Renal cortical epithelial cell (primary cell): Measurements from ENCODE around the gene CAB39. TPM values are rescaled to one million over a fixed set of nuclear protein-coding genes. Genes with fewer than 3 reads are reported as not detected.
"Not testable (repeated sequence)": the region's sequence is repeated elsewhere in the genome, so short reads cannot be mapped to it uniquely, and the experiment has no call there.

Experiments used
- DNase-seq: peaks from one replicate; pipeline ENCODE4 v3.0.0-alpha.2; 2011; ENCODE audit warnings: low read depth
- total RNA-seq: library from RNA; depleted of rRNA; stranded (reverse); fragments of >200 nt; gene quantifications from 2 replicates; pipeline ENCODE4 v1.2.3, GENCODE V29; 2014

Gene CAB39
- total RNA-seq, 1 donor from 2014 or later: 169 TPM

DNA sequence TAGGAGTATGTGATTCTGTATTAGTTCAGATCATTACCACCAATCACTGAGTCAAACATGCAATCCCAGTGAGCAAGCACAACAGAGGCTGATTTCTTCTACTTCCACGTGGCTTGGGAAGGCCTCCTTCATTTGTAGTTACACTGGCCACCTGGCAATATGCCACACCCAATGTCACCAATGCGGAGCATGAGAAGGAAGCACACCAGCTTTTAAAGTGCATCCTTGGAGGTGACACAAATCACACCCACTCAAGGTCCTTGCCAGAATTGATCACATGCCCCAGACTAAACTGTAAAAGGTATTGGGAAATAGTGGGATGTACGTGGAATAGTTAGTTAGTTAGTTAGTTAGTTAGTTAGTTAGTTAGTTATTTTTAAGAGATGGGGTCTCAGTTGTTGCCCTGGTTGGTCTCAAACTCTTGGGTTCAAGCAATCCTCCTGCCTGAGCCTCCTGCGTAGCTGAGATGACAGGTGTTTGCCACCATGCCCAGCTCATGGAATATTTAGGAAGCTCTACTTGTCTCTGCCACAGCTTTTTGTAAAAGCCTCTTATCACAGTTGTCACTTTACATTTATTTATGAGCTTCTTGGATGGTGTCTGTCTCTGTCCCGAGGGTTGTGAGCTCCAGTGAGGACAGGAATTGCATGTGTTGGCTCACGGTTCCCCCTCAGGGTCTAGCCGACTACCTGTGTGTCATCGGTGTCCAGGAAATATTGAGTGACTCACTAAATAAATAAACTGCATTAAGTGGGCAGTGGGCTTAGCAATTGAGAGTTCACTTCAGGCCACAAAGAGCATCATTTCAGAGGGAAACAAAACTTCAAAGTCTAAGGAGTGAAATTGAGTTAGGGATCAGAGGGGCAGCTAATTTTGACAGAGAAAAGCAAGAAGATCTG lies 28.1 kb upstream of the CAB39 start:
- peak; percentile 92 for DNase-seq

DNA sequence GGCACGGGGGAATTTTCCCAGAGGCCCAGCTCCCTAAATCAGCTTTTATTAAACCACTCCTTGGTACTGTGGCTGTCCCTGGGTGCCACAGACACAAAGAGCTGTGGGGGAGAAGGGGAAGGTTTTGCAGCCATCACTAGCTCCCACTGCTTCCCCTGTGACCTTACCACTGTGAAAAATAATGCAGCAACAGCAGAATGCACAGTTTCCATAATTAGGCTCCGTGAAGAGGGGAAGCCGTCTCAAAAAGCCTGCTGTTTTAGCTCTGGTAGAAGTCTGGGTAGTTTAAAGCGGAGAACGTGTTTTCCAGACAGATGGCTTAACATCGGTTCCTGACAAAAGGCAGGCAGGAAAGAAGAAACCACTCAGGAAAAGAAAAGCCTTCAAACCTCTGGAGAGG lies 27.5 kb upstream of the CAB39 start:
- no peak for DNase-seq

DNA sequence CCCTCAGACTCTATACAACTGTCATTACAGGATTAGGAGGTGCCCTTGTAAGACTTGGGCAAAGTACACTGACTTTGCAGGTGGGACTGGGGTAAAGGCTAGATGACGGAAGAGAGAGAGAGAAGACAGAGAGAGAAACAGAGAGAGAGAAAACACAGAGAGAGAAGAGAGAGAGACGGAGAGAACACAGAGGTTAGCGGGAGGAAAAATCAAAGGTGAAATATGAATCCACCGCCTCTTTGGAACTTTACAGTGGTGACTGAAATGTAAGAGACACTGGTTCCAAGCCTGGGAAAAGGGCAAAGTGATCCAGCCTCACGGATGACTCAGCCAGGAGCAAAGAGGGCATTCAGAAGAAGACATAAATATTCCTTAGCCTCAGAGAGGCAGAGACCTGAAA lies 25.1 kb upstream of the CAB39 start:
- DNase-seq: peak; percentile 56

DNA sequence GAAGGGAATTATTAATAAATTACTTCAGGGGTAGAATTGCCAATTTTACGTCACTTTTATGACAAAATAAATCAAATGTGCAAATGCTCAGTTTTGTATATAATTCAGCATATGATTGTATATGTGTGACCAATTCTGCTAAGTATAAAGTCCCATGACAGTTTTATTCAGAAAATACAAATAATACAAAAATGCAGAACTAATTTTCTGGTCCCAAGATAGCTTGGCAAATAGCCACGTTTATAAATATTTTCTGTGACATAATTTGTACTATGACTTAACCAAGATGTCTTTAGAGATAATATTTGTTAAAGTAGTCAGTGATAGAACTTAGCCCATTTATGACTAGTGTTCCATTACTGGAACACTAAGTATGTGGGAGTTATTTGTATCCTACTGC lies 24.2 kb upstream of the CAB39 start:
- no peak for DNase-seq

DNA sequence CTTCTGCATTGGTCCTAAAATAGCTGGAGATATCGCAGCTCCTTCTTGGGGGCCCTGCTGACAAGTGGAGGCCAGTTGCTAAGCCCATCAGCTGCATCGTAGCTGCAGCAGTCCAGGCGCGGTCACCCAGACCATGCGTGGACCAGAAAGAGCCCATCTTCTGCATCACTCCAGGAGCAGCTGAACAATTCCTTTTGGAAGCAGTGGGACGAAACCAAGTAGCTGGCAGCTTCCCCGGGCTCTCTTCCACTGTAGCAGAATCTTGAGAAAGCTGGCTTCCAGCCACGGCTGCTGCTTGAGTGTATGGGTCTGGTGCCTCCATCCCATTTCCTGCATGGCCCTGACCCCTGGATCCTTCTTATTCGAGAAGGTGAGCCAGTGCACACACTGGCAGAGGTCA lies 22.2 kb upstream of the CAB39 start:
- peak; percentile 82 for DNase-seq

DNA sequence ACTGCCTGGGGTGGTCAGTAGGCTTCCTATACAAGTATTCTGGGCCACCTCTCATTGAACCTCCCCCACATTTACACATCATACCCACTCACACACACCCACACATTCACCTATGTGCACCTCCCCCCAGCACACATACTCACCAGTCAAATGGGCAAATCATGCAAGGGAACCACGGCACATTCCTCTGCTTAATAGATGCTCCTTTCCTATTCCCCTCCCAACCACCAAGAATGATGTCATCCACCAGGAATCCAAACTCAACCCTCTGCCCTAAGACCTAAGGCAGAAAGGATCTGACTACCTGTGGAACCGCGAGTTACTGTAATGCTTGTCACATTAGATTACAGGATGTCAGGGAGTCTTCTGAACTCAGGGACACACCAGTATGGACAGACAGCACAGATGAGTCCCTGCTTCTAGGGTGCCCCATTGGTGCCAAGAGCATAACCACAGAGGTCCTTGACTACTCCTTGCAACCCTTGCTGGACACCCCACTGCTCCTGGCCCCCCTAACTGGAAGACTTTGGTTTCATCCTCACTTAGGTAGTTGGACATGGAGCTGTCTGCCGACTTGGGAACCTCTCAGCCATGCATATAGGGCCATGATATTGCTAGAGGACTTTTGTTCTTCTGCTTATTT lies 21.5 kb upstream of the CAB39 start:
- peak; percentile 98 for DNase-seq

DNA sequence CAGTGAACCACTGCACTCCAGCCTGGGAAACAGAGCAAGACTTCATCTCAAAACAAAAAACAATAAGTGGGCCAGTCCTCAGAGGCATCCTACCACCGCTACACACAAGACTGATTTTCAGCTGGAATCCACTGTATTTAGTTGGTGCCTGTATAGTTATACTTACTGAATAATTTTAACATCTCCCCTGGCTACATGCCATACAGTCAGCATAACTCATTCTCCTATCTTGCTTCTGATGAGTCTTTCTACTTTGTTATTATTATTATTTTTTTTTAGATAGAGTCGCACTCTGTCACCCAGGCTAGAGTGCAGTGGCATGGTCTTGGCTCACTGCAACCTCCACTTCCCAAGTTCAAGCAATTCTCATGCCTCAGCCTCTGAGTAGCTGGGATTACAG lies 19.9 kb upstream of the CAB39 start:
- DNase-seq: no peak

DNA sequence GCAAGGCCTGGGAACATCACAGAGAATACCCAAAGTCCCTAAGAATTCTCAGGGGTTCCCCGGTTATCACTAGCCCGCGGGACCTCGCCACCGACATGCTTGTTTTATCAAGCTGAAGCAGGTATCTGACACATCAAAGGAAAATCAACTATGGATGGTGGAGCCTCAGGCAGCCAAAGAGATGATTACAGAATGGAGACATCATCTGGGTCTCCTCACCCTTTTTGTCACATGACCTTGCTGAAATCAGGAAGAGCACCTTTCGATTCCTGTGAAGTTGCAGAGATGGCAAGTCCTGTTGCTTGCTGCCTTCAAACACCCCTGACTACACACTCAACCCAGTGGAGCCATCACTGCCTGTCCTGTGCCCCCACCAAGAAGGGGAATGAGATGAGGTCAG lies 19.2 kb upstream of the CAB39 start:
- no peak for DNase-seq

DNA sequence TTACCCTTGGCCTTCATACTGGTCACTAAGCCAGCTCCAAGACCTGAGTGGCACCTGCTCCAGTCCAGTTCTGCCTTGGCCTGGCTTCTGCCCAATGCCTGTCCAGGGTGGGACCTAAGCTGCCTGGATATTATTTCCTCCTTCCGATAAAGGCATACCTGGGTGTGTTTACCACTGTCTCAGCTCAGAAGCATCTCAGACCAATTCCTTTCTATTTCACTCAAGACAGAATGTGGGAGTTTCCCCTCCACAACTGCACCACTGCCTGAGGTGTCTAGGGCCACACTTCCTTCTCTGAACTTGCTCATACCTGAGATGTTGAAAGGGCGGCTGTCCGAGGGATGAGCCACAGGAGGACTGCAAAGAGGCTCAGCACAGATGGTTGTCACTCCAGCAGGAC lies 18.4 kb upstream of the CAB39 start:
- DNase-seq: peak; percentile 59

DNA sequence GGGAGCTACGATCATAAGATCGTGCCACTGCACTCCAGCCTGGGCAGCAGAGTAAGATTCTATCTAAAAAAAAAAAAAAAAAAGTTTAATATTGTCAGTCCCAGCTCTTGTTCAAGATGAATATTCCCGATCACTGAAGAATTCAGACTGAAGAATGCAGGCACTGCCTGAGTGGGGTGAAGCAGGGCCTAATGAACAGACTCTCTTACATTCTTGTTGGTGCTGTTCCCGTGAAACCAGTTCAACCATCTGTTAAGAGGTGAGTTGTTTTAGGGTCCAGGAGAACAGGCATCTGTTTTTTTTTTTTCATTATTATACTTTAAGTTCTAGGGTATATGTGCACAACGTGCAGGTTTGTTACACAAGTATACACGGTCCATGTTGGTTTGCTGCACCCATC lies 17.1 kb upstream of the CAB39 start:
- no peak for DNase-seq

DNA sequence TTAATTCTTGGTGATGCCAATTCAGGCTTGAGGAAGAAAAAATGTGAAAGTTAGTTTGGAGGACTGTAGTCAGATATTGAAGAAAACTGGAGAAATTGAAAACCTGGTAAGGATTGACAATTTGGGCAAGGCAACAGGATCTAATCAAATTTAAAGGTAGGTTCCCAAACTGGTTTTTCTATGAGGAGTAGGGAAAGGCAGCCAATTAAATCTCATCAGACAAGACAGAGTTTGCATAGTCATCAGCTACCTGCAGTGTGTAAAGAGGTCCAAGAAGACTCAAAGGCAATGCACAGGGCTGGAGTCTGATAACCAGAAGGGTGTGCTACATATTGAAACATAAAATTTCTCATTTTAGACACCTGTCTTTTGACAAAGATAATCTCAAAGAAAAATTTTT lies 16.0 kb upstream of the CAB39 start:
- DNase-seq: no peak

DNA sequence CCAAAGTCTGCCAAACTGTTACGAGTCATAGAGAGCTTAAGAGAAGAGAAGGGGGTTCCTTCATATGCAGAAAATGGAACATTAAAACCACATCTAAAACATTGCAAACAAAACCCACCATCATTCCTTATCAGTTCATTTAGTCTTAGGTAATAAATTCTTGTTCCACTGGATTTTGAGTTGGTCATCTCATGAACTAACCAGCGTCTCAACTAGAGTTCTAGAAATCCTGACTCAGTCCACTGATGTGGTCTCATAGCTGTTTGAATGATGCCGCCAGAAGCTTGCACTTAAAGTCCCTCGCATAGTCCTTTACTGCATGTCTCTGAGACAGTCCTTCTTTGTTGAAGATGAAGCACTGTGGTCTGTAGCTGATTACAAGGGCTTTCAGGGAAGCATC lies 15.0 kb upstream of the CAB39 start:
- DNase-seq: no peak

DNA sequence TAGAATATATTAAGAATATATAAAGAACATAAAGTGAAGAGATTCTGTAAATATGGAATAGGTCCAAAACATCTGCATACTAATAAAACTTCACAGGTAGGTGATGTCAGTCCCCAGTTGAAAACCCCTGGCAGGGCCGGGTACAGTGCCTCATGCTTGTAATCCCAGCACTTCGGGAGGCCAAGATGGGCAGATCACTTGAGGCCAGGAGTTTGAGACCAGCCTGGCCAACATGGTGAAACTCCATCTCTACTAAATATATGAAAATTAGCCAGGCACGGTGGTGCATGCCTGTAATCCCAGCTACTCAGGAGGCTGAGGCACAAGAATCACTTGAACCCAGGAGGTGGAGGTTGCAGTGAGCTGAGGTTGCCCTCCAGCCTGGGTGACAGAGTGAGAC lies 13.9 kb upstream of the CAB39 start:
- DNase-seq: not testable (repeated sequence)

DNA sequence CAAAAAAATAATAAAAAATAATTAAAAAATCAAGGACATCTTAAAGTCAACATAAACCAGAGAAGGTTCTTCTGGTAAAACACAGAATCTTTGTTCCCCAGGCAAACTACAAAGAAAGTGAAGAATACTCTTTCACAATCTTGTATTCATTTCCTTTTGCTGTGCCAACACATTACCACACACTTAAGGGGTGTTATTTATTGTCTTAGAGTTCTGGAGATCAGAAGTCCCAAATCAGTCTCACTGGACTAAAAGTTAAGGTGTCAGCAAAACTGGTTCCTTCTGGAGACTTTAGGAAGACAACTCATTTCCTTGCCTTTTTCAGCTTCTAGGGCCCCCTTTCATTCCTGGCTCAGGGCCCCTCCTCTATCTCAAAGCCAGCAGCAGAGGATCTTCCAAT lies 12.2 kb upstream of the CAB39 start:
- peak; percentile 60 for DNase-seq

DNA sequence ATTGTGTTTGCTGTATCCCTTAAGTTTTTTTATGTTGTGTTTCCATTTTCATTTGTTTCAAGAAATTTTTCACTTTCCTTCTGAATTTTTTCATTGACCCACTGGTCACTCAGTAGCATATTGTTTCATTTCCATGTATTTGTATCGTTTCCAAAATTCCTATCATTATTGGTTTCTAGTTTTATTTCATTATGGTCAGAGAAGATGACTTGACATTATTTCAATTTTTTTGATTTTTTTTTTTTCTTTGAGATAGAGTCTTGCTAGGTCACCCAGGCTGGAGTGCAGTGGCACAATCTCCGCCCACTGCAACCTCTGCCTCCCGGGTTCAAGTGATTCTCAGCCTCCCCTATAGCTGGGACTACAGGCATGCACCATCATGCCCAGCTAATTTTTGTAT lies 11.3 kb upstream of the CAB39 start:
- no peak for DNase-seq

DNA sequence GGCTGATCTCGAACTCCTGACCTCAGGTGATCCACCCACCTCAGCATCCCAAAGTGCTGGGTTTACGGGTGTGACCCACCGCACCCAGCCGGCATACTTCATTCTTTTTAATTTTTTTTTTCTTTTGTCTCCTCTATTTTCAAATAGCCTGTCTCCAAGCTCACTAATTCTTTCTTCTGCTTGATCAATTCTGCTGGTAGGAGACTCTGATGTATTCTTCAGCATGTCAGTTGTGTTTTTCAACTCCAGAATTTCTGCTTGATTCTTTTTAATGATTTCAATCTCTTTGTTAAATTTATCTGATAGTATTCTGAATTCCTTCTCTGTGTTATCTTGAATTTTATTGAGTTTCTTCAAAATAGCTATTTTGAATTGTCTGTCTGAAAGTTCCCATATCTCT lies 10.2 kb upstream of the CAB39 start:
- DNase-seq: not testable (repeated sequence)

DNA sequence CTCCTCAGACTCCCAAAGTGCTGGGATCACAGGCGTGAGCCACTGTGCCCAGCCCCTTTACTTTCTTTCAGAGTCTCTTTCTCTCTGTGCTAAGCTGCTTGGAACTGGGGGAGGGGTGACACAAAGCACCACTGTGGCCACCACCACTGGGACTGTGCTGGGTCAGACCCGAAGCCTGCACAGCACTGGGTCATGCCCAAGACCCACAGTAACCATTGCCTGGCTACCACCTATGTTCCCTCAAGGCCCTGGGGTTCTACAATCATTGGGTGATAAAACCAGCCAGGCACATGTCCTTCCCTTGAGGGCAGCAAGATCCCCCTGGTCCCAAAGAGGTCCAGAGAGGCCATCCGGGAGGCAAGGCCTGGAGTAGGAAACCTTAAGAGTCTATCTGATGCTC lies 9.1 kb upstream of the CAB39 start:
- no peak for DNase-seq

DNA sequence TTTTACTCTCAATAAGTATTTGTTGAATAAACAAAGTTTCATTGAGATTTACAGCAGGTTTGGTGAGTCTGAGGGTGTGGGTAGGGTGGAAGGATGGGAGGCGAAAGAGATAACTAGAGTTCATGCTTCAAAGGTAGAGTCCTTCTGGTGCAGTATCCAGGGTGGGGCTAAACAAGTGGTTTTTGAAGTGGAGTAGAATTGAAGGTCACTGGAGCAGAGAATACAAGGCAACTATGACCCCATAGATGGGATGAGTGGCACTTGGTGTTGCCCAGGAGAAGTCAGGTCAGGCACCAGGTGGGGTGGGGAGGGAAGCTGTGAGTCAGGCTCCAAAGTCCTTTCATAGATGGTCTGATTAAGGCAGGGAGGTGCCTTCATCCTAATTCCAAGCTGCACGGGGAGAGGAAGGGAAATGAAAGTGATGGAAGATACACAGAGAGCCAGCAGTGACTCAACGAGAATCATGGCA lies 6.6 kb upstream of the CAB39 start:
- peak; percentile 54 for DNase-seq

DNA sequence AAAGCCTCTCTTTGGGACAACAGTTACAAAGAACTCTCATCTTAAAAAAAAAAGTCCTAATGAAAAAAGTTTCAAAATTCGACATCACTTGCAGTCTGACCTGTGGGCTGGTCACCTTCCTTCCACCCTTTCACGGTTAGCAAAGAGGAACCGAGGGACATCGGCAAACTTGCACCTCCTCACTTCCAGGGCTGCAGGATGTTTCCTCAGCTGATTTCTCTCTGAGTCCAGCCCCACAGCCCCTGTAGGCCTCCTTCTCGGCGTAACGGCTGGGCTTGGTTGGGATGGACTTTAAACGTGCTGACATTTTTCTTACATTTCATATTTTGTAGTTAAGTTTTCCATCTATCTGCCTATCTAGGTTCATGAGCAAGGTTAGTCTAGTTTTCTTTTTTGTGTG lies 5.7 kb upstream of the CAB39 start:
- no peak for DNase-seq

DNA sequence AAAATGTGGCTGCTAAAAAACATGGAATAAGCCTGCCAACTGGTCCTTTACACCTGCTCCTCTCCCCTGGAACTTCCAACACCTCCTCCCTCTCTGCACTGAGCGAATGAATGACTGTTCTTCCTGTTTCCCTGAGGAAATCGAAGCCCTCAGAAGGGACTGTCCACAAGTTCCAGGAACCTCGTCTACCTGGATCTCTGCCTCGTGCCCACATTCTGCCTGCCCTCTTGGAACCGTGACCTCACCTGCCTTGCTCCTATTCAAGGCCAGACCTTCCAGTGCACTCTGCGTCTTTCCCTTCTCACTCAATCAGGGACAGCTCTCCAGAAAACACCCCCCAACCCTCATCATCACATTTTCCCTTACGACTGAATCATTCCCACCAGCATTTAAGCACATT lies 4.4 kb upstream of the CAB39 start:
- DNase-seq: no peak

DNA sequence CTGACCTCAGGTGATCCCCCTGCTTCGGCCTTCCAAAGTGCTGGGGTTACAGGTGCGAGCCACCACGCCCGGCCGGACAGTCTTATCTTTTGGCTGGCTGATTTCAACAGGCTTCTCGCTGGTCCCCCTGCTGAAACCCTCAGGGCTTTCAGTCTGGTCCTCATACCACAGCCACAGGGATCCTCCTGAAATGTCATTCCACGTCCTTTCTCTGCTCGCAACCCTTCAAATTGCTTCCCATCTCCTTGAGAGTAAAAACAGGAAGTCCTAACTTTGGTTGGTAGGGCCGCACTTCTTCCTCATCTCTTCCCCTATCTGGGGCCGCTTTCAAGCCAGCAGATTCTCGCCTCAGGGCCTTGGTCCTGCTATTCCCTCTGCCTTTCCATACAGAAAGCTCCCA lies 1.4 kb upstream of the CAB39 start:
- no peak for DNase-seq

DNA sequence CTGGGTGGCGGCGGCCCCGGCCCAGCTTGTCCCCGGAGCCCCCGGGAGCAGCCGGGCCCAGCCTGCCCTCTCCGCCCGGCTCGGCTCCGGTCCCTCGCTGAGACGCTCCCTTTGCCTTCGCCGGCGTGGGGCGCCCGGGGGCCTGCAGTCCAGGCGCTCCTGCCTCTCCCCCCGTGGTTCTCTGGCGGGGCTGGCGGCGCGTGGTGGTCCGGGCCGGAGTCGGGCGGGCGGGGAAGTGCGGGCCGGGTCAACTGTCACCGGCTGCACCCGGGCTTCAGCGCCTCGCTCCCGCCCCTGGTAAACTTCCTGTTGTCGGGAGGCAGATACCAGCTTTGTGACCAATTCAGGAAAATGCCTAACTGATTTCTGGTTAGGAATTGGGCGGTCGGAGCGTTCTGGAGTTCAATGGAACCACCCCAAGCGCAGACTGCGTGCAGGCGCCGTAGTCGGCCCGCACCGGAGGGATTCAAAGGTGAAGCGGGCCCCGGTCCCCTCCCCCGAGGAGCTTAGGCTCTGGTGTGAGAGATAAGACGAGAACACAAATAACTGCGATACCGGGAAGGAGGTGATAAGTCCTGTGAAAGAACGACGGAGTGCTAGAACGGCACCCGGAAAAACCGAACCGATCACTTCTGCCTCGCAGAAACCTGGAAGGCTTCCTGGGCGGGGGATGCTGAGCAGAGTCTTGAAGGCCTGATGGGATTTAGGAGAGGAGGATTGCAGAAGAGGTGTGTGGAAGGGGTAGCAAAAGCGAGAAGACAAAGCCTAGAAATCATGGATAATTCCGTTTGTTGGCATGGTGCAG lies 891 bp downstream of the CAB39 start:
- no peak for DNase-seq

DNA sequence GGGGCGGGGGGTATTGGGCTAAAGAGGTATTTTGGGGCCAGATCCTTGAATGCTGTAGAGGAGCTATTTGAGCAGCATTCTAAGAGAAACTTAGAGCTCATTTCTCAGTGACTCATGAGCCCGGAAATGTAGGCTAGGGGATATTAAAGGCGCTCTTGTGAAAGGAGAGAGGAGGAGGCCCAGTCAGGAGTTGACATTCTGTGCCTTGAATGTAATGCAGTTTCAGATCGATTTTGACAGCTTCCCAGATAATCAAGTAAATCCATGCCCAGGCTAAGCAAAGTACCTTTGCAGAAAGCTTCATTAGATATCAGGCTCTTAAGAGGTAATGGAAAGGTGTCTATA lies 1.5 kb downstream of the CAB39 start:
- peak; percentile 83 for DNase-seq
